ENCODE measurements around the gene SLC26A6.

The SLC26A6 gene

DNA sequence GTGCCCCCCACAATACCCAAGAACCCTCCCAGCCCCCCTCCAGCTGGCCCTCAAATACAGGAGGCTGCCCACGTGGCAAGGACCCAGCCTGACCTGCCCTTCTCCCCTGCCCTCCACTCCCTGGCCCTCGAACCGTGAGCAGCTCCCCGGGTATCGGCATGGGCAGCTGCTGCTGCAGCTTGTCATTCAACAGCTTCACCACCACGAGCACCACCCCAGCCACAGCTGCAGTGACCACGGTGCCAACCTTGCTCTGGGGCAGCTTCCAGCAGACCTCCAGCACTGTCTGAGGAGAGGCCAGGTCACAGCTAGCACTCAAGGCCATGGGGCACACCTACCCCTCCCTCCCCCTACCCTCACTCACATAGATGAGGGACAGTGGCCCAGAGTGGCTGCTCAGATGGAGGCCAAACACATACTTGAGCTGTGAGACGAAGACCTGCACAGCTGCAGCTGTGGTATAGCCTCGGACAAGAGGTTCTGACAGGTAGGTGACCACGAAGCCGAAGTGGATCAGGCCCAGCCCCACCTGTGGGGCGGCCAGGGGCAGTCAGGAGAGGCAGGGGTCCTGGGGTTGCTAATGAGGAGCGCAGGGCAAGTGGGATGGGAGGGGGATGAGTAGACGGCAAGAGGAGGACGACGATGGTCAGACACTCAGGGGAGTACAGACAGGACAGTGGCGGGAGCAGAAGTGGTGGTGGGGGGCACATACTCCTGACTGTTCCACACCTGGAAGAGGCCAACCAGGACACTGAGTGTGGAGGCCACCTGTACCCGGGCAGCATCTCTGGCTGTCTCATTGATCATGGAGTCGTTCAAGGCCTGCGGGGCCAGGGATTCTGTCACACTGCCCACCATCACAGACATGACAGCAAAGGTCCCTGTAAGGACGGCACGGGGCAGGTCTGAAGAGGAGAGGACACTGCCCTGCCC, 3.5 kb downstream of the SLC26A6 start:
- no peak for DNase-seq

DNA sequence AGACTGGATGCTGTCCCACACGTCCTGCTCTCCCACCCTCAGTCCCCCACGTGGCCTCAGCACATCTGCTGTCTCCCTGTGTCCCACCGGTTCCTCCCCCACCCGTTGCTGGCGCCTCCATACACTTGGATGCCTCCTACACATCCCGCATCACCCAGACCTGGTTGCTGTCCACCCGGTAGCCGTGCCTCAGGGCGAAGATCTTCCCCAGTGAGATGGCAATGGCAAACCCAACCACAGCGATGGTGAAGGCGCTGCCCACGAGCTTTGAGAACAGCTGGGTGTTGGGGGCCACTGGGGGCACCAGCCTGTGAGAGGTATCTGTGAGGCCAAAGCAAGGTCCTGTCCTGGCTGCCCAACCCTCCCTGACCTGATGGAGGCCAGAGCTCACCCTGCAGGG, 4.4 kb downstream of the SLC26A6 start:
- DNase-seq, result no peak

DNA sequence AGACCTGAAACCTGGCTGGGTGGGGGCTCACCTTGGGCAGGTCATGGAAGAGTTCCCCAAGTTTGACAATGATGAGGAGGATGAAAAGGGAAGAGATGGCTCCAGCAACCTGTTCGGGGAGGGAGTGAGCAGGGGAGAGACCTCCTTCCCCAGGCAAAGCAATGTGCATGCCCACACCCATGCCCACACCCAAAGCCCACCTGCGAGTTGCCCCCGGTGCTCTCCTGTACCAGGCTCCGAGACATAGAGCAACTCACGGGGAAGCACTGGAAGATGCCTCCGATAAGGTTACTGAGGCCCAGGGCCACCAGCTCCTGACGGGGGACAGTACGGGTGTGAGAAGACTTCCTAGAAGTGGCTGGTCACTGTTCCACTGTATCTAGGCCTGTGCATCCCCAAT, 4.9 kb downstream of the SLC26A6 start:
- no peak for DNase-seq

DNA sequence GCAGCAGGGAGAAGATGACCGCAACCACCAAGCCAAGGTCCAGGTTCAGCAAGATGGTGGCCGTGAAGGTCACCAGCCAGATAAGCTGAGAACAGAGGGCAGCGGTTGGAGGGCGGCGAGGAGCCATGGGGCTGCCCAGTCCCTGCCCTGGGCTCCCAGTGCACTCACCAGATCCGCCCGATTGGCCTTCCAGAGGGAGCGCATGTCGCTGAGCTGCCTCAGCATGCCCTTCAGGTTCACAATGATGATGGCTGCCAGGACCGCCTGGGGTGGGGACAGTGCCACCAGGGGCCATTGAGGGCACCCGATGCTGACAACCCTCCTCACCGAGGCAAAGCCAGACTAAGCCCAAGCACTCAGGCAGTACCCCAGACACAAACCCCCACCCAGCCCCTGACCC, 5.4 kb downstream of the SLC26A6 start:
- no peak for DNase-seq

DNA sequence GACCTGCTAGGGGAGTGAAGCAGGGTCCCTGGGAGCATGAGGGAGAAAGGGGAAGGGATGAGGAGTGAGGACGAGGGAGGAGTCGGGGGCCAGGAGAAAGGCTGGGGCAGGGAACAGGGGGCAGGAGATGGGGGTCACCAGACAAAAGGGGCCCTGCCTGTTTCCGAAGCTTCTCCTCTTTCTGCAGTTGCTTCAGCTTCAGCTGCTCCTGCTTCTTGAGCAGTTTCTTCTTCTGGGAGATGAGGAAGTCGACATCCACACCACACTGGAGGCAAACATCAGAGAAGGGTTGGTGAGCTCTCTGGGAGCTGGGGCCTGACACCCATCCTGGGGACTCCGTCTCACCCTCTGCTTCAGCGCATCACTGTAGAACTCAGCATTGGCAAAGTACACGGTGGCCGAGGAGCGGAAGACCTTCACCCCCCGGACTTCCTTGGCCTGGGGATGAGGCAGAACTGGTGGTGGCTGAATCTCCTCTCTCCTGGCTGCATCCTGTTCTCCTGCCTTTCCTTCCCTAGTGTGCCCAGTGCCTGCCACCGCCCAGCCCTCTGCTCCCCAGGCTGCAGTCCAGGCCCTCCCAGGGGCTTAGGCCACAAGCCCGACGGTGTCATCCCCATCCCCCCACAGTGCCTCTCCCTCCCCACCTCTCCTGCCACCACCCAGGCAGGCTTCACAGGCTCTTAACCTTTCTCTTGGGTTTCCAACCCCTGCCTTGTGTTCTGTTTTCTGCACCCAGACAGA, 6.8 kb downstream of the SLC26A6 start:
- DNase-seq, result no peak

DNA sequence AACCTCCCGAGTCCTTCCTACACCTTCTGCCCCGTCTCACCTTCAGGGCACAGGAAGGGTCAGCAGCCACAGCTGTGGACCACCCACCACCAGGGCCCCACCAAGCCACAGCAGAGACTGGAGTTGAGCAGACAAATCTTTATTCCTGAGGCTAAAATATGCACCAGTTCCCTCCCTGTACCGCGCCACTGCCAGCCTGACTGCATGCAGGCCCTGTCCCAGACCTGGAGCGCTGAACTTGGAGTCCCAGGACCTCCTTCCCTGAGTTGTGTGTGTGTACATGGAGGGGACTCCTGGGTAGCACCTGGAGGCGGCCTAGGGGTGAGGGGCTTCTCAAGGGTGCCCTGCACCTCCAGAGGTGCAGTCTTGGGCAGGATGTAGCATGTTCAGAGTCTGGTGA, 9.7 kb downstream of the SLC26A6 start:
- DNase-seq, result no peak

DNA sequence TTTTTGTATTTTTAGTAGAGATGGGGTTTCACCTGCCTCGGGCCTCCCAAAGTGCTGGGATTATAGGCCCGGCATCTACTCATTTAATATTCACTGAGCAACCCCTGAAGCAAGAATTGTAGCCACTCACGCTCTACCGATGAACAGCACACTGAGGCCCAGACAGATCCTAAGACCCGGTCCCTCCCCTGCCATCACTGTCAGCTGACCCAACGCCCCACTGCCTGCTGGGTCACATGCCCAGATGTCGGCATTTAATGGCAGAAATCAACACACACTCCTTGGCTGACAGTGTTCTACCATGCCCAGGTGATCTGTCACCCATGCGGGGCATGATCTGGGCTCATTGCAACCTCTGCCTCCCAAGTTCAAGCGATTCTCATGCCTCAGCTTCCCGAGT, 10.5 kb downstream of the SLC26A6 start:
- no peak for DNase-seq

DNA sequence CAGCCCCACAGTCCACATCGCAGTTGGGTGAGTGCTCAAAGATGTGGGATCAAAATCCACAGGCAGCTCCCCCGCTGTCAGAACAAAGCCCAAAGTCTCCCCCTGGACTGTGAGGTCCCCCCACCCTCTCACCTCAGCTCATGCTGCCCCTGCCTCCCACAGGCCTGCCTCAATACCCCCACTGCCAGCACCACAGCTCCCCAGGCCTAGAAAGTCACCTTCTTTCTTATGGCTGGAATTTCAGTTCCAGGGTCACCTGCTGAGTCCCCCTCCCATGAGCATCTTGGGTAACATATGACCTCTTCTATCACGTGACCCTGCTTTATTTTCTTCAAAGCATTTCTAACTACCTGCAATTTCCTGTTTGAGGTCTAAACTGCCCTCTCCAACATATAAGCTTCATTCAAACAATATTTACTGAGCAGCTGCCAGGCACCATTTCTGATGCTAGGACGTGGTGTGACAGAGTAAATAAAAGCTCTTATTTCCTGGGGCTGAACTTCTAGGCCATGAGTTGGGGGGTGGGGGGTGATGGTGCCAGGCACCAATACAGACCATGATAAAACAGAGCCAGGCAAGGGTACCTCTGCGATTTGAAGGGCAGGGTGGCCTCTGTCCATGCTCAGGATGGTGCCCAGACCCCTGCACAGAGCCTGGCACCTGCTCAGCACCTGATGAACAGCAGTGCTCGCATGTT, 11.3 kb downstream of the SLC26A6 start:
- DNase-seq, result no peak

DNA sequence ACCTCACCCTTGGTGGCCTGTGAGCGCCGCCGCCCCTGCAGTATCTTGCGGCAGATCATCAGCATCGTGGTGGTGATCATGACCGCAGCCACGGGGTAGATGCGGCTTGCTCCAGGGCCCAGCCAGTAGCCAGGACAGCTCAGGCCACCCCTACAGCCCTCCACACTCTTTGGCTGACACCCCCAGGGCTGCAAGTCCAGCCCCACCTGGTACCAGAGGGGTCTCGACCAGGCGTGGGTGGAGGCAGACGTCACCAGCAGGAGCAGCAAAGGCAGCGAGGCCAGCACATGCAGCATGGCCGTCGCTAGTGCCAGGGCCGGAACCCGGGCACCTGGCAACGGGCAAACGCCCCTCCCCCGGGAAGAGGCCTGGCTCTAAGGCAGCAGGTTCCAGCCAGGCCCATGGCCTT, 13.8 kb downstream of the SLC26A6 start, which contains the start of gene TMEM89:
Gene TMEM89, minus strand, starts transcription at position 309 of the 409 bp plus-strand sequence. Its CDS starts 13 bp downstream, at position 296.
- DNase-seq, result no peak

DNA sequence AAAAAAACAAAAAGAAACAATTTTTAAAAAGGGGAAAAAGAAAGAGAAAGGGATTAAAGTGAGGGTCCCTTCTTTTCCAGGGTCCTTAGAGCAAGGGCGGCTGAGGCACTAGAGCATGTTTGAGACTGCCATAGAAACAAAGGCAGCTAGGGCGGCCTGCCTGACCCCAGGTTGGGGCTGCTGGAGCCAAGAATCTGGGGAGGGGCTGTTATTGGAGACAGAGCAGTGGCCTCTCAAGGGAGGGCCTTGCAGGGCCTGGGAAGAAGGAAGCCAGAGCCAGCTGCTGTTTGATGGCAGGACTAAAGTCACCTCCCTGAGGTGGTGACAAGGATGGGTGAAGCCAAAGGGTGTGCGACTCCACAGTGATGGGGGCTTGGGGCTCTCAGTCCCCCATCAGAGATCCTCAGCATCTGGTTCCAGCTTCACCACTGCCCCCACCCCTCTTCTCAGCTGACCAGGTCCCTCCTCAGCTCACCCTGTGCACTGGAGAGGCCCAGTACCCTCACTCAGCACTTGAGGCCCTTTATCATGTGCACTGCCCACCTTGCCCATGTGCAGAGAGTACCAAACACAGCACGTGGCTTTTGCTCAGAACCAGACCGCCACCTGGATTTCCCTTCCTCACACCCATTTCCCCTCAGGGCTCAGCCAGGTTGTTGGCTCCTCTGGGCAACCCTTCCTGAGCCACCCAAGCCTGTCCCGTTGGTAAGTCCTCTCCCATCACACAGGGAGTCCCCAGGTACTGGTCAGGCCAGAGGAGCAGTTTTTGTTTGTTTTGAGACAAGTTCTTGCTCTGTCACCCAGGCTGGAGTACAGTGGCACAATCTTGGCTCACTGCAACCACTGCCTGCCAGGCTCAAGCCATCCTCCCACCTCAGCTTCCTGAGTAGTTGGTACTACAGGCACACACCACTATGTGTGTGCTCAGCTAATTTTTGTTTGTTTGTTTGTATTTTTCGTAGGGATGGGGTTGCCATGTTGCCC, 15.4 kb downstream of the SLC26A6 start:
- no peak for DNase-seq

DNA sequence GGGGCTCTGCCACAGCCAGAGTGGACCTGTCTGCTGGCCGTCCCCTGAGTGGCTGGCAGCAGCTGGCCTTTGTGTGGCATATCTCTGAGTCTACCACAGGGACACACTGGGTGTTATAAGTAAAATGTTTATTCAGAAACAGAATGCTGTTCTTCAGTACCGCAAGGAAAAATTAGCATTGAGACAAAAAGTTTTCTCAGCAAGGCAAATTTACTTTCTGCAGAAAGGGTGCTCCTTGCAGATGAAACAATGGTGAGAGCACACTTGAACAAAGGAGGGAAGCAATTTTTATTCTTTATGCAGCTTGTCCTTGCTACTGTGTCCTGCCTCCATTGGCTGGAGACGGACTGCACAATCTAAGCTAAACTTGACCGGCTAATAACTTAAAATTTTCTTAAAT, 17.7 kb downstream of the SLC26A6 start:
- DNase-seq, result no peak

DNA sequence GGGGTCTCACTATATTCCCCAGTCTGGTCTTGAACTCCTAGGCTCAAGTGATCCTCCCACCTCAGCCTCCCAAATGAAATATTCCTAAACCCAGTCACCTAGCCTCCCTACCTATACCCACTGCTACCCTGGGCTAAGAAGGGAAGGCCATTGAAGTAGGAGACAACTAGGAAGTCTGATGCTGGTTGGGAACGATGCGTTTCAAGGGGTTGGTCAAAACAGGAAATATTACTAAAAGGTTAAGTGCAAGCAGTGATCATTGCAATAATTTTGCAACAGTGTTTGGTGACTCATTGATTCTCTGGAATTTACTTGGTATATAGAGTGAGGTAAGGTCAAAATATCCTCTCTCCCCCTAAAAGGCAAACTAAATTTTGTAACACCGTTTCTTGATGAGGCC, 21.2 kb downstream of the SLC26A6 start:
- no peak for DNase-seq

DNA sequence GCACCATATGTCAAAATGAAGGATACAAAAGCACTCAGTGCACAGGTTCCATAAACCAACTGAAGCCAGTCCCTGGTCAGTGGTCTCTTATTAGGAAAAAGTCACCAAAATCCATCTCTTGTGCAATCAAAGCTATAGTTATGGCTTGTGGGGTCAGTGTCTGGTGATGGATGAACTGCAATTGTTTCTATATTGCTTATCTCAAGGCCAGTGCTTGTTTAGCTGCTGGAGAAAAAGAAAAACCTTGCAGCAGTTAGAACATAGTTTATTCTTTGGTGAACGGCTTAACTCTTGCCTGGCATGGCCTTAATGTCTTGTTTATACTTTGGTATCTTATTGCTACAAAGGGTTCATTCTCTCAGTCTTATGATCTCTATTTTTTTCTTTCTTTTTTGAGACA, 23.0 kb downstream of the SLC26A6 start:
- DNase-seq, result no peak

DNA sequence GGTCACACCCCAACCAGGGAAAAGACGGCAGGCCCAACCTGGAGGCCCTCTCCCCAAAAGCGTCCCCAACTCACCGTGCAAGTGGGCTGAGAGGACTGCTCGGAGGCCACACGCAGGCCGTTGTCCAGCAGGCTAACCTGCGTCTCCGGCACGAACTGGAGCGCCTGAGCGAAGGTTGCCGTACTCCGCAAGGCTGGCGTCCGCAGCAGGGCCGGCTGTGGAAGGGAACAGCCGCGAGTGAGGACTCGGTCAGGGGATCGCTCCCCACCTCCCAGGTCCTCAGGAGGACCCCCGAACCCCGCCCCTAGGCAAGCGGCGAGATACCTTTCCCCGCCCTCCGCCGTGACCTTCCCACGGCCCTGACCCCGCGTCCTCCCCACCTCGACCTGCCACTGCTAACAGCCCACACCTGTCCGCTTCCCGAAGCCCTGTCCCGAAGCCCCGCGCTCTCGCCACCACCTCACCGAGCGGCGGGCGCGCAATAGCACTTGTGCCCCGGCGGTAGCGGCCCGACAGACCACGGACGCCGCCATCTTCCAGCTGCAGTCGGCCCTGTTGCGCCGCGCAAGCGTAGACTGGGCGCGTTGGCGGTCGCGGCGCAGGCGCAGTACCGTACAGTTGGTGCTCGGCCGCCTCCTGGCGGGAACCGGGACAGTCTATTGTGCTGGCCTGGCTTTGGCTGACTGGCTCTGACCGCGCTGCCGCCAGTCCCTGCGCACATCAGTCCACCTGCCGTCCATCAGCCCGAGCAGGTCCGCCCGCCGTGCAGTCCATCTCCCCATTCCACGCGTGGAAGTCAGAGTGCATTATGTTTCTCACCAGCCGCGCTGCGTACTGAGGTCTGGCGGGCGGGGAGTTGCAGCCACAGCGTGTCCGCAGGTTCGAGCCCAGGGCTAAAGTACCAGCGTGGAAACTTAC, 25.9 kb downstream of the SLC26A6 start, which contains the start of gene UQCRC1:
Gene UQCRC1, minus strand, starts transcription at position 559 of the 918 bp plus-strand sequence. Its CDS starts 26 bp downstream, at position 533.
- peak; percentile 97 for DNase-seq

DNA sequence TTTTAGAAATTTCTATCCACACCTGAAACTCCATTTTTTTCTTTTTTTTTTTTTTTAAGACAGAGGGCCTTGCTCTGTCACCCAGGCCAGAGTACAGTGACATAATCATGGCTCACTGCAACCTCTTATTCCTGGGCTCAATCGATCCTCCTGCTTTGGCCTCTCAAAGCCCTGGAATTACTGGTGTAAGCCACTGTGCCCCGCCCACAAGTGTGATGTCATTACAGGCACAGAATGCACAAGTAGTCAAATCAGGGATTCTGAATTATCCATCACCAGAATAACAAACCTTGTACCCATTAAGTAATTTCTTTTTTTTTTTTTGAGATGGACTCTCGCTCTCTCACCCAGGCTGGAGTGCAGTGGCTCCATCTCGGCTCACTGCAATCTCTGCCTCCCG, 27.7 kb downstream of the SLC26A6 start:
- DNase-seq, result no peak

DNA sequence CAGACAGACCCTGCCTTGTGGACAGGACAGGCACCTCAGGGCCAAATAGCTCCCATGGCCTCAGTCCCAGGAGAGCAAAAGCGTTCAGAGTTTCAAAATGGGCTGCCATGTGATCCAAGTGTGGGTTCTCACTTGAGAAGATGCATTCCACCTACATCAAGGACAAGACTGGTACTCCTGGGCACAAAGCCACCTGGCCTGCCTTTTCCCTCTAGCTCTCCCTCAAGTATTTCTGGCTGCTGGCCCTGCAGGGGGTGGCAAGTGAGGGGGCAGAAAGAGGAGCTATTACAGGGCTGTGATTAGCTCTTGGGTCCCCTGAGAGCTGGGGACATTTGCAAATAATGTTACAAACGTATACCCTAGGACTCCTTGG, 33.7 kb downstream of the SLC26A6 start:
- no peak for DNase-seq

DNA sequence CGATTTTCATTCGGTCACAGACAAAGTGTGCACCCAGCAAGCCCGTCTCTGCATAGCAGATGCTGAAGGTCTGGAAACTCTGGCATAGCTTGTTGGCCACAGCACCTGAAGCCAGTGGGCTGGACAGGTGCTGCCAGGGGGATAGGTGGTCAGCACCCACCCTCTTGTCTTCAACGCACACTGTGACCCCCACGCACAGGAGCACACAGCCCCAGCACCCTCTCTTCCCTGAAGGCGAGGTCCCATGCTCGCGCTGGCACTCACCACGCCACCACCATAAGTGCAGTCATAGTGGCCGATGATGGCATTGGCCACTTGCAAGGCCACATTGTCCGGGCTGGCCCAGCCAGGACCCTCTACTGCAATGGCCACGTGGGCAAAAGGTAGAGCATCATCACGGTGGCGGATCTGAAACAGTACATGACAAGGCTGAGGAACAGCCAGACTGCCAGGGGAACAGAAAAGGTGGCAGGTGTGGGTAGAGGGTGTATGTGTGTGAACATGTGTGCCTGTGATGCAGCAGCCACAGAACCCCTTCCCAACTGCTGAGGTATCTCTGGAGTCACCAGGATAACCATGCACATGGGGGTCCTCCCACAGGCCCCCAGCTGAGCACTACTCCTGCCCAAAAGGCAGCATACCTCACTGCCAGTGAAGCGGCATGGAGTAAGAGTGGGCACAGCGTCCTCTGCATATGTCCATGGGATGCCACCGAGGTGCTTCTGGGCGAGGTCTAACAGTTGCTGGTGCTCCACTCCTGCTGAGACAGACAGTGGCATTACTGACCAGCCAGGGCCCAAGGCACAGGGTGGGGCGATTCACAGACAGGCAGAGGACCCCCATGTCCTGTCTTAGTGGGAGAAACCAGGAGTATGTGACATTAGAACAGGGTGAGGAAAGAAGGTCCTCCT, 34.3 kb downstream of the SLC26A6 start:
- no peak for DNase-seq

DNA sequence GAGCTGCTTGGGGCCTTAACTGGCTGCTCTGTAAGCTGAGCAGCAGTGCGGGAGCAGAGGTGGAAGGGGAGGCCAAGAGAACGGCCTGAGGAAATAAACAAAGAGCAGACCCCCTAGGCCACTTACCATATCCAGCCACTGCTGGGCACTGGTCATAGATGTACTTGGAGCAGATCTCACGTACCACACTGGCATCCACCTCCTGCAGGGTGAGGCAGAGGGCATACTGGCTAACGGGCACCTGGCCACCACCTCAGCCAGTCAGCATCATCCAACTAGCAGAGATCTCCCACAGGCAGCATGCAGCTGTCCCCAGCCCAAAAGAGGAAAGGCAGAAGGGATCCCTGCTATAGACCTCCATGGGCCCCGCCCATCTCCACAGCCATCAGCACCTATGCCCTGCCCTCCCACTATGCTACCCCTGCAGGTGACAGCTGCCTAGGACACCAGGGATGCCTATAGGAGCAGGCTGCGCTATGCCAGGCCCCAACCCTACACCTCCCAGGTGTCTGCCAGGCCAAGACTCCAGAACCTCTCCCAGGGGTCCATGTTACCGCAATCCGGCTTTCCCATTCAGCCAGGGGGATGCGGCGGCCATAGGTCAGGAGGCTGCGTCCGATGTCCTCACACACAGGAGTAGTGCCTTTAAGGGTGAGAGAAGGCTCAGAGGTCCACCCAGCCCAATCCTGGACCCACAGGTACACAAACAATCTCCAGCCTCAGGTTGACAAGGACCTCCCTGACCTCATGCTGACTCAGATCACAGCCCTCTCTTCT, 35.6 kb downstream of the SLC26A6 start:
- DNase-seq, result no peak

DNA sequence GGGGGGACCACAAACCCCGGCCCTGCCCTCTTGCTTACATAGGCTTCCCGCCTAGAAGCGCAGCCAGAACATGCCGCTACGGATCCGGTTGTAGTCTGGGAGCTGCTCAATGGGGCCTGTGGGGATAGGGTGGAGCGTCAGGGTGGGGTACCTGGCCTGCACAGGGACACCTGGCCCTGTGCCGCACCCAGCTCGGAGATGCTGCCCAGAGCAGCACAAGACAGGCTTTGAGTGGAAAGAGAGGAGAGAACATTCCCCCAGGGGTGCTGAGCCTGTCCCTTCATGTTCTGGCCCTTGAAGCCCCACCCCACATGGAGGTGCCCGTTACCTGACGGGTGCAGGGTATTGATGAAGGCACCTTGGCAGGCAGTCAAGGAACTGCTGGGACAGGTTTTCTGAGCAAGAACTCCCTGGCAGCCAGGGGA, 36.2 kb downstream of the SLC26A6 start:
- DNase-seq, result peak; percentile 41

Measured in eye (tissue), 1 donor.